HepG2 (cell line): ENCODE data around the gene FREM3. TPM values are rescaled to one million over a fixed set of nuclear protein-coding genes. Genes with fewer than 3 reads are reported as not detected.

Experiments used
- ATM ChIP-seq: fragments of 450-650 bp; IDR thresholded peaks from 2 replicates; pipeline ENCODE4 v1.7.1; 2017; ENCODE audit warnings: mild to moderate bottlenecking, borderline replicate concordance
- HDAC2 ChIP-seq: sonication (generic); formaldehyde crosslinking; IDR thresholded peaks from 2 replicates; pipeline ENCODE4 v1.4.0; 2020; ENCODE audit warnings: missing genetic modification reagents
- KAT8 ChIP-seq: IDR thresholded peaks from 2 replicates; pipeline ENCODE4 v1.6.1; 2016; ENCODE audit warnings: missing genetic modification reagents, missing compliant biosample characterization
- MAZ ChIP-seq, 2 experiments: sonication (generic) in 1 of 2; formaldehyde crosslinking in 1 of 2; IDR thresholded peaks; 2 replicates each; pipeline versions ENCODE4 v1.5.0 to v1.6.1; 2012 to 2020; ENCODE audit warnings: low read depth in 2 of 2, mild to moderate bottlenecking in 2 of 2, borderline replicate concordance in 1 of 2, improper control_type of control experiment in 1 of 2, low read length in 1 of 2, missing genetic modification reagents in 1 of 2, moderate library complexity in 1 of 2
- NFIB ChIP-seq: sonication (generic); formaldehyde crosslinking; IDR thresholded peaks from 2 replicates; pipeline ENCODE4 v1.9.0; 2021; ENCODE audit warnings: missing genetic modification reagents, mild to moderate bottlenecking, borderline replicate concordance
- PAWR ChIP-seq: sonication (generic); formaldehyde crosslinking; IDR thresholded peaks from 2 replicates; pipeline ENCODE4 v1.4.0; 2020; ENCODE audit warnings: missing genetic modification reagents, mild to moderate bottlenecking, borderline replicate concordance
- PAXIP1 ChIP-seq: sonication (generic); formaldehyde crosslinking; conservative IDR thresholded peaks from 2 replicates; pipeline ENCODE4 v1.4.0; 2020; ENCODE audit warnings: mild to moderate bottlenecking, missing genetic modification reagents, moderate library complexity
- TCF7L2 ChIP-seq: IDR thresholded peaks from 2 replicates; pipeline ENCODE4 v1.6.1; 2011; ENCODE audit warnings: mild to moderate bottlenecking, low read depth, low read length, moderate library complexity
- ZBTB7B ChIP-seq: sonication (generic); formaldehyde crosslinking; IDR thresholded peaks from 2 replicates; pipeline ENCODE4 v1.4.0; 2020; ENCODE audit warnings: missing genetic modification reagents
- ZNF232 ChIP-seq: sonication (generic); formaldehyde crosslinking; IDR thresholded peaks from 2 replicates; pipeline ENCODE4 v1.4.0; 2020; ENCODE audit warnings: missing genetic modification reagents, borderline replicate concordance
- ZNF724P ChIP-seq: sonication (generic); formaldehyde crosslinking; IDR thresholded peaks from 2 replicates; pipeline ENCODE4 v1.8.0; 2022; ENCODE audit warnings: missing genetic modification reagents, borderline replicate concordance
- polyA plus RNA-seq, 8 experiments: library from polyadenylated mRNA; depleted of rRNA in 3 of 8; stranded (reverse) in 7 of 8; unstranded in 1 of 8; fragments of >200 nt; fragmentation: Illumina TruSeq in 4 of 8; extraction: Trizol in 4 of 8; gene quantifications; 2 replicates each; pipeline versions ENCODE4 v1.2.1 to v1.2.3, GENCODE V29; 2011 to 2016; ENCODE audit warnings: low read depth in 4 of 8, missing spikeins in 1 of 8, mixed read lengths in 1 of 8; ENCODE audit not compliant: insufficient read depth in 1 of 8
- total RNA-seq, 5 experiments: library from RNA; depleted of rRNA; stranded (reverse); fragments of >200 nt; fragmentation: Illumina TruSeq; extraction: Trizol; gene quantifications; 2 replicates each; pipeline ENCODE4 v1.2.3, GENCODE V29; 2016; ENCODE audit warnings: low read depth in 1 of 5
- TF ChIP-seq, protein P1 (sequence below): sonication (generic); formaldehyde crosslinking; IDR thresholded peaks from 2 replicates; pipeline ENCODE4 v1.4.0; 2020; ENCODE audit warnings: missing genetic modification reagents
- TF ChIP-seq, protein P2 (sequence below): sonication (generic); formaldehyde crosslinking; IDR thresholded peaks from 2 replicates; pipeline ENCODE4 v1.8.0; 2022; ENCODE audit warnings: mild to moderate bottlenecking, missing genetic modification reagents; ENCODE audit not compliant: insufficient replicate concordance
- TF ChIP-seq, protein P3 (sequence below), 2 experiments: sonication (generic) in 1 of 2; formaldehyde crosslinking in 1 of 2; IDR thresholded peaks; 2 replicates each; pipeline versions ENCODE4 v1.4.0 to v1.6.1; 2016 to 2020; ENCODE audit warnings: borderline replicate concordance in 1 of 2, low read depth in 1 of 2, mild to moderate bottlenecking in 1 of 2, missing genetic modification reagents in 1 of 2

The FREM3 gene
- total and polyA plus RNA-seq, 2 of the 13 experiments (the other 11 are each of a cell fraction or from before 2014, with no cell fraction given): not detected

DNA sequence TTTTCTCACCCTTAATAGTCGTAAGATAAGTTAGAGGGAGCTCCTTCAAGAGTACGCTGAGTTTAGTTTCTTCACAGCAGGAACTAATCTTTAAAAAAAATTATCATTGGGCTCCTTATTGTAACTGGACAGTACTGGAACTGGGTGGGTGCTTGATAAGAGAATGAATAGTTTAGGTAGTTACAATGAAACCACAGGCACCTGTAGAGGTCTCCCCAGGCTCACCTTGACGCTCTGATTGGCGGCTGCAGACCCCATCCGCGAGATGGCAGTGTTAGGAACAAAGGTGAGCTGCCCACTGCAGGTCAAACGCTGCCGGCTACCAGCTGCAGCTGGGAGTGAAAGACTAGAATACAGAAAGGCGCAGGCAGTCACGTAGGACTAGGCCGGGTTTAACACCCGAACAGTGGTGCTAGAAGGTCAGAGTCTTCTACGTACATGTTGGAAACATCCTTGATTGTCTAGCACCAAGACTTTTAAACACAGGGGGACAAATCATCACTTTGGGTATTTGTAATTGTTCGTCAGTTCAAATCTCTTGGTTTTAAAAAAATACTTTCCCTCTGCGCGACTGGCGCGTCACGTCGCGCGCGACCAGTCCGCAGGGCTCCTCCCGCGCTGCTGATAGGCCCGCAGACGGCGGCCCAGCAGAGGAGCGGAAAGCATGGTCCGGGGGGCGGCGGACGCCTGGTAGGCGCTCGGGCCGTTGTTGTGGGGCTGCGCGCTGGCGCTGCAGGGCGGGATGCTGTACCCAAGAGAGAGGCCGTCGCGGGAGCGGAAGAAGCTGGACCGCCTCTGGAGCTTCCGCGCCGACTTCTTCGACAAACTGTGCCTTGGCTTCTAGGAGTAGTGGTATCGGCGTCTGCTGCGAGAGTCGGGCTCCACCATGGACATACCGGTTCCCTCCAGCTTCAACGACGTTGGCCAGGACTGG is 141.4 kb downstream of the FREM3 start (continued):
- TF ChIP-seq, protein P1, sequence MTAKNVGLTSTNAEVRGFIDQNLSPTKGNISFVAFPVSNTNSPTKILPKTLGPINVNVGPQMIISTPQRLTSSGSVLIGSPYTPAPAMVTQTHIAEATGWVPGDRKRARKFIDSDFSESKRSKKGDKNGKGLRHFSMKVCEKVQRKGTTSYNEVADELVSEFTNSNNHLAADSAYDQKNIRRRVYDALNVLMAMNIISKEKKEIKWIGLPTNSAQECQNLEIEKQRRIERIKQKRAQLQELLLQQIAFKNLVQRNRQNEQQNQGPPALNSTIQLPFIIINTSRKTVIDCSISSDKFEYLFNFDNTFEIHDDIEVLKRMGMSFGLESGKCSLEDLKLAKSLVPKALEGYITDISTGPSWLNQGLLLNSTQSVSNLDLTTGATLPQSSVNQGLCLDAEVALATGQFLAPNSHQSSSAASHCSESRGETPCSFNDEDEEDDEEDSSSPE (CRISPR knock-in tag): 0 out of 2 replicates have a peak, but pooled peaks have one; percentile 49
- no peak for TF ChIP-seq PAWR (CRISPR knock-in tag)
- TF ChIP-seq HDAC2 (CRISPR knock-in tag): peak; percentile 52
- TF ChIP-seq ZBTB7B: 0 out of 2 replicates have a peak, but pooled peaks have one; percentile 57
- TF ChIP-seq TCF7L2: no peak
- TF ChIP-seq MAZ (IDR thresholded peaks at IDR 0.05; ENCODE audit: borderline replicate concordance, low read depth, low read length): no peak
- peak; percentile 17; the same call in 1 of the 2 replicates for TF ChIP-seq MAZ (CRISPR knock-in tag; IDR thresholded peaks at IDR 0.05; ENCODE audit: low read depth)
- TF ChIP-seq, protein P2, sequence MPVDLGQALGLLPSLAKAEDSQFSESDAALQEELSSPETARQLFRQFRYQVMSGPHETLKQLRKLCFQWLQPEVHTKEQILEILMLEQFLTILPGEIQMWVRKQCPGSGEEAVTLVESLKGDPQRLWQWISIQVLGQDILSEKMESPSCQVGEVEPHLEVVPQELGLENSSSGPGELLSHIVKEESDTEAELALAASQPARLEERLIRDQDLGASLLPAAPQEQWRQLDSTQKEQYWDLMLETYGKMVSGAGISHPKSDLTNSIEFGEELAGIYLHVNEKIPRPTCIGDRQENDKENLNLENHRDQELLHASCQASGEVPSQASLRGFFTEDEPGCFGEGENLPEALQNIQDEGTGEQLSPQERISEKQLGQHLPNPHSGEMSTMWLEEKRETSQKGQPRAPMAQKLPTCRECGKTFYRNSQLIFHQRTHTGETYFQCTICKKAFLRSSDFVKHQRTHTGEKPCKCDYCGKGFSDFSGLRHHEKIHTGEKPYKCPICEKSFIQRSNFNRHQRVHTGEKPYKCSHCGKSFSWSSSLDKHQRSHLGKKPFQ (CRISPR knock-in tag): no peak
- TF ChIP-seq NFIB: no peak
- TF ChIP-seq, protein P3, sequence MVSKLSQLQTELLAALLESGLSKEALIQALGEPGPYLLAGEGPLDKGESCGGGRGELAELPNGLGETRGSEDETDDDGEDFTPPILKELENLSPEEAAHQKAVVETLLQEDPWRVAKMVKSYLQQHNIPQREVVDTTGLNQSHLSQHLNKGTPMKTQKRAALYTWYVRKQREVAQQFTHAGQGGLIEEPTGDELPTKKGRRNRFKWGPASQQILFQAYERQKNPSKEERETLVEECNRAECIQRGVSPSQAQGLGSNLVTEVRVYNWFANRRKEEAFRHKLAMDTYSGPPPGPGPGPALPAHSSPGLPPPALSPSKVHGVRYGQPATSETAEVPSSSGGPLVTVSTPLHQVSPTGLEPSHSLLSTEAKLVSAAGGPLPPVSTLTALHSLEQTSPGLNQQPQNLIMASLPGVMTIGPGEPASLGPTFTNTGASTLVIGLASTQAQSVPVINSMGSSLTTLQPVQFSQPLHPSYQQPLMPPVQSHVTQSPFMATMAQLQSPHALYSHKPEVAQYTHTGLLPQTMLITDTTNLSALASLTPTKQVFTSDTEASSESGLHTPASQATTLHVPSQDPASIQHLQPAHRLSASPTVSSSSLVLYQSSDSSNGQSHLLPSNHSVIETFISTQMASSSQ (IDR thresholded peaks at IDR 0.05; ENCODE audit: low read depth): no peak
- TF ChIP-seq, protein P3 (CRISPR knock-in tag; IDR thresholded peaks at IDR 0.05; ENCODE audit: borderline replicate concordance): no peak
- 0 out of 2 replicates have a peak, but pooled peaks have one; percentile 51 for TF ChIP-seq ZNF232 (CRISPR knock-in tag)
- TF ChIP-seq ATM: no peak
- no peak; the same call in 1 of the 2 replicates for TF ChIP-seq PAXIP1 (CRISPR knock-in tag)
- TF ChIP-seq ZNF724P (CRISPR knock-in tag): peak; percentile 83; the same call in 1 of the 2 replicates
- TF ChIP-seq KAT8: peak; percentile 66
